Calu3 (cell line): ENCODE data around the gene LIPM. TPM values are rescaled to one million over a fixed set of nuclear protein-coding genes. Genes with fewer than 3 reads are reported as not detected.

Source experiments
- BruUV-seq: library from RNA; stranded (reverse); fragments of 400-500 nt; replicated peaks from 2 replicates; lab custom pipeline; 2021; lab: Mats Ljungman, UMichigan
- CTCF ChIA-PET: fragments of 300-600 bp; sonication (Branson Sonifier 250); formaldehyde crosslinking; loops from one replicate; lab custom pipeline; 2022; ENCODE audit warnings: antibody characterized with exemption; lab: Charles Lee
- DNase-seq: peaks from one replicate; pipeline ENCODE4 v3.0.0; 2022
- H3K27ac Mint-ChIP-seq: one replicate; pipeline ENCODE4 v1.8.0; 2022; ENCODE audit warnings: mixed read lengths; ENCODE audit not compliant: unreplicated experiment
- H3K27me3 Mint-ChIP-seq: one replicate; pipeline ENCODE4 v1.8.0; 2022; ENCODE audit warnings: mixed read lengths; ENCODE audit not compliant: unreplicated experiment
- H3K36me3 Mint-ChIP-seq: one replicate; pipeline ENCODE4 v1.8.0; 2022; ENCODE audit warnings: mild to moderate bottlenecking, moderate library complexity, mixed read lengths; ENCODE audit not compliant: insufficient read depth, unreplicated experiment
- H3K4me1 Mint-ChIP-seq: one replicate; pipeline ENCODE4 v1.8.0; 2022; ENCODE audit warnings: mild to moderate bottlenecking, low read depth, mixed read lengths; ENCODE audit not compliant: unreplicated experiment
- H3K4me3 Mint-ChIP-seq: one replicate; pipeline ENCODE4 v1.8.0; 2022; ENCODE audit warnings: mild to moderate bottlenecking, low read depth, moderate library complexity, mixed read lengths; ENCODE audit not compliant: unreplicated experiment
- H3K9me3 Mint-ChIP-seq: one replicate; pipeline ENCODE4 v1.8.0; 2022; ENCODE audit warnings: low read depth, mixed read lengths; ENCODE audit not compliant: unreplicated experiment
- CTCF ChIP-seq: fragments of 200-600 bp; IDR thresholded peaks from one replicate; pipeline ENCODE4 v1.8.0; 2022; ENCODE audit warnings: antibody characterized with exemption; ENCODE audit not compliant: unreplicated experiment
- intact Hi-C: fragments of 100-400 bp; cut with micrococcal nuclease; formaldehyde crosslinking; loops from one replicate; pipeline ENCODE4 v1.10.0; 2022; ENCODE audit not compliant: unreplicated experiment
- total RNA-seq: library from RNA; stranded (reverse); gene quantifications from 2 replicates; pipeline ENCODE4 v1.2.3, GENCODE V29; 2022

The LIPM gene
- total RNA-seq, 1 experiment from 2014 or later: not detected

- TF ChIP-seq CTCF: no peak
- intact Hi-C loops: no loop called here
- H3K4me1 Mint-ChIP-seq: no peaks in the 10 kb centered on the region
- DNase-seq: no peak
- CTCF ChIA-PET: no interaction called here
- H3K4me3 Mint-ChIP-seq: no peak overlapping the region
- no peaks in the 10 kb centered on the region for H3K27me3 Mint-ChIP-seq
- no TSS peak for BruUV-seq
- H3K27ac Mint-ChIP-seq: no peak overlapping the region
- no peaks in the 10 kb centered on the region for H3K9me3 Mint-ChIP-seq
- H3K36me3 Mint-ChIP-seq: peaks cover 4% of the 10 kb centered on the region
Observed at GRCh38 chr10:88819290-88819689, 16.8 kb downstream of the LIPM start.

- Mint-ChIP-seq H3K36me3 (peaks cover 4% of the 10 kb centered on the region), H3K4me1 (no peaks in the 10 kb centered on the region), H3K27ac (no peak overlapping the region), H3K4me3 (no peak overlapping the region), H3K9me3 (no peaks in the 10 kb centered on the region), H3K27me3 (no peaks in the 10 kb centered on the region)
- intact Hi-C loops: no loop called here
- no peak for DNase-seq
- no peak for TF ChIP-seq CTCF
- CTCF ChIA-PET: no interaction called here
- BruUV-seq: no TSS peak
Observed at GRCh38 chr10:88820748-88821401, 18.3 kb downstream of the LIPM start.

- CTCF ChIA-PET: no interaction called here
- Mint-ChIP-seq H3K27me3 (no peaks in the 10 kb centered on the region), H3K4me3 (no peak overlapping the region), H3K27ac (no peak overlapping the region), H3K9me3 (no peaks in the 10 kb centered on the region), H3K4me1 (no peaks in the 10 kb centered on the region), H3K36me3 (no peaks in the 10 kb centered on the region)
- no peak for DNase-seq
- TF ChIP-seq CTCF: no peak
- intact Hi-C loops: no loop called here
- no TSS peak for BruUV-seq
Observed at GRCh38 chr10:88826388-88826787, 23.9 kb downstream of the LIPM start.

GRCh38 chr10:88827671-88828070, 25.1 kb downstream of the LIPM start:
- no peaks in the 10 kb centered on the region for H3K27me3 Mint-ChIP-seq
- H3K9me3 Mint-ChIP-seq: no peaks in the 10 kb centered on the region
- H3K4me1 Mint-ChIP-seq: no peaks in the 10 kb centered on the region
- no peak overlapping the region for H3K4me3 Mint-ChIP-seq
- CTCF ChIA-PET: no interaction called here
- H3K27ac Mint-ChIP-seq: no peak overlapping the region
- BruUV-seq: no TSS peak
- intact Hi-C loops: no loop called here
- no peak for TF ChIP-seq CTCF
- DNase-seq: no peak
- H3K36me3 Mint-ChIP-seq: no peaks in the 10 kb centered on the region
